Calu3 (cell line): ENCODE results near the gene ZC3H12C. TPM values are rescaled to one million over a fixed set of nuclear protein-coding genes. Genes with fewer than 3 reads are reported as not detected.

Experiments used
- BruUV-seq: library from RNA; stranded (reverse); fragments of 400-500 nt; replicated peaks from 2 replicates; lab custom pipeline; 2021; lab: Mats Ljungman, UMichigan
- CTCF ChIA-PET: fragments of 300-600 bp; sonication (Branson Sonifier 250); formaldehyde crosslinking; loops from one replicate; lab custom pipeline; 2022; ENCODE audit warnings: antibody characterized with exemption; lab: Charles Lee
- DNase-seq: peaks from one replicate; pipeline ENCODE4 v3.0.0; 2022
- H3K27ac Mint-ChIP-seq: one replicate; pipeline ENCODE4 v1.8.0; 2022; ENCODE audit warnings: mixed read lengths; ENCODE audit not compliant: unreplicated experiment
- H3K27me3 Mint-ChIP-seq: one replicate; pipeline ENCODE4 v1.8.0; 2022; ENCODE audit warnings: mixed read lengths; ENCODE audit not compliant: unreplicated experiment
- H3K36me3 Mint-ChIP-seq: one replicate; pipeline ENCODE4 v1.8.0; 2022; ENCODE audit warnings: mild to moderate bottlenecking, moderate library complexity, mixed read lengths; ENCODE audit not compliant: insufficient read depth, unreplicated experiment
- H3K4me1 Mint-ChIP-seq: one replicate; pipeline ENCODE4 v1.8.0; 2022; ENCODE audit warnings: mild to moderate bottlenecking, low read depth, mixed read lengths; ENCODE audit not compliant: unreplicated experiment
- H3K4me3 Mint-ChIP-seq: one replicate; pipeline ENCODE4 v1.8.0; 2022; ENCODE audit warnings: mild to moderate bottlenecking, low read depth, moderate library complexity, mixed read lengths; ENCODE audit not compliant: unreplicated experiment
- H3K9me3 Mint-ChIP-seq: one replicate; pipeline ENCODE4 v1.8.0; 2022; ENCODE audit warnings: low read depth, mixed read lengths; ENCODE audit not compliant: unreplicated experiment
- intact Hi-C: fragments of 100-400 bp; cut with micrococcal nuclease; formaldehyde crosslinking; loops from one replicate; pipeline ENCODE4 v1.10.0; 2022; ENCODE audit not compliant: unreplicated experiment
- total RNA-seq: library from RNA; stranded (reverse); gene quantifications from 2 replicates; pipeline ENCODE4 v1.2.3, GENCODE V29; 2022
- TF ChIP-seq, protein P1 (sequence below): fragments of 200-600 bp; IDR thresholded peaks from one replicate; pipeline ENCODE4 v1.8.0; 2022; ENCODE audit warnings: antibody characterized with exemption; ENCODE audit not compliant: unreplicated experiment

ZC3H12C gene
- total RNA-seq, 1 experiment from 2014 or later: 14.1 TPM

GRCh38 chr11:110074499-110074898, 18.7 kb upstream of the ZC3H12C start:
- BruUV-seq: no TSS peak
- H3K27ac Mint-ChIP-seq: no peak overlapping the region

GRCh38 chr11:110075105-110075846, 17.9 kb upstream of the ZC3H12C start:
- no TSS peak for BruUV-seq
- Mint-ChIP-seq H3K4me1 (peaks cover 31% of the 10 kb centered on the region), H3K4me3 (no peak overlapping the region), H3K36me3 (no peaks in the 10 kb centered on the region), H3K27me3 (no peaks in the 10 kb centered on the region), H3K9me3 (no peaks in the 10 kb centered on the region), H3K27ac (no peak overlapping the region)
- no peak for DNase-seq
- intact Hi-C loops: no loop called here
- TF ChIP-seq, protein P1, sequence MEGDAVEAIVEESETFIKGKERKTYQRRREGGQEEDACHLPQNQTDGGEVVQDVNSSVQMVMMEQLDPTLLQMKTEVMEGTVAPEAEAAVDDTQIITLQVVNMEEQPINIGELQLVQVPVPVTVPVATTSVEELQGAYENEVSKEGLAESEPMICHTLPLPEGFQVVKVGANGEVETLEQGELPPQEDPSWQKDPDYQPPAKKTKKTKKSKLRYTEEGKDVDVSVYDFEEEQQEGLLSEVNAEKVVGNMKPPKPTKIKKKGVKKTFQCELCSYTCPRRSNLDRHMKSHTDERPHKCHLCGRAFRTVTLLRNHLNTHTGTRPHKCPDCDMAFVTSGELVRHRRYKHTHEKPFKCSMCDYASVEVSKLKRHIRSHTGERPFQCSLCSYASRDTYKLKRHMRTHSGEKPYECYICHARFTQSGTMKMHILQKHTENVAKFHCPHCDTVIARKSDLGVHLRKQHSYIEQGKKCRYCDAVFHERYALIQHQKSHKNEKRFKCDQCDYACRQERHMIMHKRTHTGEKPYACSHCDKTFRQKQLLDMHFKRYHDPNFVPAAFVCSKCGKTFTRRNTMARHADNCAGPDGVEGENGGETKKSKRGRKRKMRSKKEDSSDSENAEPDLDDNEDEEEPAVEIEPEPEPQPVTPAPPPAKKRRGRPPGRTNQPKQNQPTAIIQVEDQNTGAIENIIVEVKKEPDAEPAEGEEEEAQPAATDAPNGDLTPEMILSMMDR: no peak
- CTCF ChIA-PET: no interaction called here

More at GRCh38 chr11:110074499-110074898, 18.7 kb upstream of the ZC3H12C start:
- no peaks in the 10 kb centered on the region for H3K27me3 Mint-ChIP-seq
- no peaks in the 10 kb centered on the region for H3K36me3 Mint-ChIP-seq
- DNase-seq: no peak
- TF ChIP-seq, protein P1: no peak
- peaks cover 38% of the 10 kb centered on the region for H3K4me1 Mint-ChIP-seq
- H3K4me3 Mint-ChIP-seq: no peak overlapping the region
- intact Hi-C loops: no loop called here
- no peaks in the 10 kb centered on the region for H3K9me3 Mint-ChIP-seq
- CTCF ChIA-PET: no interaction called here

DNA sequence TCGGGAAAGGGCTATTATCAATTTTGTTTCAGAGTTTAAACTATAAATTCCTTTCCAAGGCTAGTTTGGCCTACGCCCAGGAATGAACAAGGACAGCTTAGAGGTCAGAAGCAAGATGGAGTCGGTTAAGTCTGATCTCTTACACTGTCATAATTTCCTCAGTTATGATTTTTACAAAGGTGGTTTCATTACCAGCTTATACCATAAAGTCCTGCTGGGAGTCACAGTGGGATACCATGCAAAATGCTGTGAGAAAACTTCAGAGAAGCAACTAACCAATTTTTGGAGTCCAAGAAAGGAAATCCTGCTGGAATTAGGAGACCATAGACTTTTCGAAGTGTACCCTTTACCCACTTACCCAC, 17.4 kb upstream of the ZC3H12C start:
- Mint-ChIP-seq H3K27ac (no peak overlapping the region), H3K36me3 (no peaks in the 10 kb centered on the region), H3K27me3 (no peaks in the 10 kb centered on the region), H3K4me3 (no peak overlapping the region), H3K9me3 (no peaks in the 10 kb centered on the region), H3K4me1 (peaks cover 26% of the 10 kb centered on the region)
- intact Hi-C loops: no loop called here
- CTCF ChIA-PET: no interaction called here
- BruUV-seq: no TSS peak
- TF ChIP-seq, protein P1: no peak
- DNase-seq: no peak

DNA sequence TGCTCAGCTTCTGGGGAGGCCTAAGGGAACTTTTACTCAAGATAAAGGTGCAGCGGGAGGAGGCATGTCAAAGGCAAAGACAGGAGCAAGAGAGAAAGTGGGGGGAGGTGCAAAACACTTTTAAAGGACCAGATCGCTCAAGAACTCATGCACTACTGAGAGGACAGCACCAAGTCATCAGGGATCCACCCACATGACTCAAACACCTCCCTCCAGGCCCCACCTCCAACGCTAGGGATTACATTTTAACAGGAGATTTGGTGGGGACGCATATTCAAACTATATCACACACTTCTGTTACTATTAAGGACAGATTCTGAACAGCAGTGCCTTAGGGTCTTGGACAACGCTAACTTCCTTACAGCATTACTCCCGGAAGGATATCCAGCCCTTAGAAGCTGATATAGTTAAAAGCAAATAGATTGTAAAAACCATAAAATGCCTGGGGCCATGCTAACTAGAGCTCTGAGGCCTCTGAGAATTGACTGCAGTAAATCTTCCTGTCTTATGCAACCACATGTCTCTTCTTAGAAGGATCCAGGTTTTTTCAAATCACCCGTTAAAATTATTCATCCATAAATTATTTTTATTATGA, 16.7 kb upstream of the ZC3H12C start:
- H3K9me3 Mint-ChIP-seq: no peaks in the 10 kb centered on the region
- no peak for DNase-seq

More for the DNA sequence above, 16.7 kb upstream of the ZC3H12C start:
- TF ChIP-seq, protein P1: no peak
- Mint-ChIP-seq H3K27ac (no peak overlapping the region), H3K36me3 (no peaks in the 10 kb centered on the region), H3K27me3 (no peaks in the 10 kb centered on the region), H3K4me1 (peaks cover 19% of the 10 kb centered on the region), H3K4me3 (no peak overlapping the region)
- intact Hi-C loops: no loop called here
- CTCF ChIA-PET: no interaction called here
- no TSS peak for BruUV-seq
